Stimulated activated CD8-positive, alpha-beta memory T cell treated with anti-CD3 and anti-CD28 coated beads, Interleukin-15, amount 100 ng/mL, for 24 hours (primary cell): ENCODE results near the gene CTSE.
"Not testable (repeated sequence)": the region's sequence is repeated elsewhere in the genome, so short reads cannot be mapped to it uniquely, and the experiment has no call there.

Experiments
- DNase-seq: peaks from one replicate; pipeline ENCODE4 v3.0.0-alpha.2; 2020; ENCODE audit warnings: low read depth

Gene CTSE

DNA sequence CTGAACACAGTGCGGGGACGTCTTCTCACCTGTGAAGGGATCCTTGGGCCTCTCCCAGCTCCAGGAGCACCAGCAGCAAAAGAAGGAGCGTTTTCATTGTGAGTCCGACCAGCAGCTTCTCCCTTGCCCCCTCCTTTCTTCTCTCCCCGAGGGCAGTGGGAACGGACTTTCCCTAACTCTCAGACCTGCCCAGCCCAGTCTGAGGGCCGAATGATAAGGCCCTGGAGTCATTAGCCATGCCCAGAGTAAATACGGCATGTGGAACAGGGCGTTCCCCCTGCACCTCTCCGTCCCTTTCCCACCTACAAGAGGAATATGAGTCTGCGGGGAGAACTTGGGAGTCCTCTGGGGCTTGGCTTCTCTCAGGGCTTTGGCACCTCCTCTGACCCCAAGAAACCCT lies at the start of gene CTSE:
Gene CTSE (minus strand): TSS at position 201 of the 400 bp plus-strand sequence. CDS start 104 bp downstream, at position 97.
- no peak for DNase-seq

DNA sequence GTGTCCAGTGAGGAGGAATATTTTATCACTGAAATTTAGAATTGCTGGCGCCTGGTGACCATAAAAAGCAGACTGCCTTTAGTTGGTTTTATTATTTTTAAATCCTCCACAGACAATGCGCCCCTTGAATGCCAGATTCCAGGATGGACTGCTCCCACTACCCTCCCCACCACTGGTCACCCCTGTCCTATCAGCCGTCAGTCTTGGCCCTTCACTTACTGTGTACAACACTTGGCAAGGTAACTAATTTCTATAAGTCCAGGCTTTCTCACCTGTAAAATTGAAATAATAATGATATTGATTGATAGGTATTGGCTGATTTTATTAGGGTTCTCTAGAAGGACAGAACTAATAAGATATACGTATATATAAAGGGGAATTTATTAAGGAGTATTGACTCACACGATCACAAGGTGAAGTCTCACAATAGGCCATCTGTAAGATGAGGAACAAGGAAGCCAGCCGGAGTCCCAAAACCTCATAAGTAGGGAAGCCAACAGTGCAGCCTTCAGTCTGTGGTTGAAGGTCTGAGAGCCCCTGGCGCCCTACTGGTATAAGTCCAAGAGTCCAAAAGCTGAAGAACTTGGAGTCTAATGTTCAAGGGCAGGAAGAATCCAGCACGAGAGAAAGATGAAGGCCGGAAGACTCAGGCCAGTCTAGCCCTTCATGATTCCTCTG lies 47.1 kb upstream of the CTSE start:
- DNase-seq: no peak

- DNase-seq: no peak
Observed at GRCh38 chr1:206068314-206068713, 44.6 kb upstream of the CTSE start.

GRCh38 chr1:206067486-206068227 lies 44.0 kb upstream of the CTSE start:
- no peak for DNase-seq

DNA sequence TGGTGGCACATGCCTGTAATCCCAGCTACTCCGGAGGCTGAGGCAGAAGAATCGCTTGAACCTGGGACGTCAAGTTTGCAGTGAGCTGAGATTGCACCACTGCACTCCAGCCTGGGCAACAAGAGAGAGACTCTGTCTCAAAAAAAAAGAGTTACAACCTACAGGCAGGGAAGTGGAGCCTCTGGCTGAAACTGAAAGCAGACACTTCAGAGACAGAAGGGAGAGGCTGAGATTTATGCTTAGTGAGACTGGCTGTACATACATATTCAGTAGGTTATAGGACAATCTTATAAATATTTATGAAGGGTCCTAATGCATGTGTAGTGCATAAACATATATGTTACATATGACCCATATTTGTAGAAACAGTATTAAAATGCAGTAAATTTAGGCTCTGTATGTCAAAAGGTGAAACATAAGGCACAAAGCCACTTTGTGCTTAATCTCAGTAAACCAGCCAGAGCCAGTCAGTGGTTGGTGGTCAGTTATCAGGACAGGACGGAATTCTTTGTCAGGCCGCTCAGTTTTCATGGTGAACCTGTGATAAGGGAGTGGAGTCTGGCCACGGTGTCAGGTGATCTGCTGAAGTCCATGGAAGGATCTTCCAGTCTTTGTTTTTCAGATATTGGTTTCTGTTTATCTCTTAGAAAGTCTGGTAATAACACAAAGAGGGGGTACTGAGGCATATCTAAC lies 42.9 kb upstream of the CTSE start:
- DNase-seq: no peak

DNA sequence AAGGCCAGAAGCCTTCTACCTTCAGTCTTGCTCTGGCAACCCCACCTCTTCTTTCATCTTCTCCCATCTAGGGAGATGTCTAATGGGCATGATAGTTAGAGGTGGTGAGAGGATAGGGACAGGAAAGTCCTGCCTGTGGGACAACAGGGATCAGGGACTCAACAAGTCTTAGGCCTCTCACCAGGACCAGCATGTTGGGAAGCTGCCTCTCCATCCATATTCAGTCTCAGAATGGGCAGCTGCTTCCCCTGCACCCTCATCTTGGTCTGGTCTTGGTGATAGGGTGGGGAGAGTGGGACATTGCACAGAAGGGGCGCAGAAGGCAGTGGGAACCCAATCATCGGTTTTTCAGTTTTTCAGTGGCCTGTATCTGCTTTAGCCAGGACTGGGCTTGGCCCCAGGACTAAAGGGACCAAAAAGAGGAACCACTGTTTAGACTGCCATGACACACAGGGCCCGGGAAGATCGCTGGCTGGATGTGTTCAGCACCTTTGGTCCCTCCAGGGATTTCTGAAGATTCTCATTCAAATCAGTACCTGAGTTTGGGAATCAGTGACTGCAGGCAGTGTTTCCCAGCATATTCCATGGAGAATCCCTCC lies 42.0 kb upstream of the CTSE start:
- no peak for DNase-seq

- not testable (repeated sequence) for DNase-seq
Observed at GRCh38 chr1:206064501-206064900, 40.8 kb upstream of the CTSE start.

DNA sequence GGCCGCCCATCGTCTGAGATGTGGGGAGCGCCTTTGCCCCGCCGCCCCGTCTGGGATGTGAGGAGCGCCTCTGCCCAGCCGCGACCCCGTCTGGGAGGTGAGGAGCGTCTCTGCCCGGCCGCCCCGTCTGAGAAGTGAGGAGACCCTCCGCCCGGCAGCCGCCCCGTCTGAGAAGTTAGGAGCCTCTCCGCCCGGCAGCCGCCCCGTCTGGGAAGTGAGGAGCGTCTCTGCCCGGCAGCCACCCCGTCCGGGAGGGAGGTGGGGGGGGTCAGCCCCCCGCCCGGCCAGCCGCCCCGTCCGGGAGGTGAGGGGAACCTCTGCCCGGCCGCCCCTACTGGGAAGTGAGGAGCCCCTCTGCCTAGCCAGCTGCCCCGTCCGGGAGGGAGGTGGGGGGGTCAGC lies 40.3 kb upstream of the CTSE start:
- DNase-seq: not testable (repeated sequence)

- DNase-seq: no peak
Observed at GRCh38 chr1:206062464-206062863, 38.8 kb upstream of the CTSE start.

DNA sequence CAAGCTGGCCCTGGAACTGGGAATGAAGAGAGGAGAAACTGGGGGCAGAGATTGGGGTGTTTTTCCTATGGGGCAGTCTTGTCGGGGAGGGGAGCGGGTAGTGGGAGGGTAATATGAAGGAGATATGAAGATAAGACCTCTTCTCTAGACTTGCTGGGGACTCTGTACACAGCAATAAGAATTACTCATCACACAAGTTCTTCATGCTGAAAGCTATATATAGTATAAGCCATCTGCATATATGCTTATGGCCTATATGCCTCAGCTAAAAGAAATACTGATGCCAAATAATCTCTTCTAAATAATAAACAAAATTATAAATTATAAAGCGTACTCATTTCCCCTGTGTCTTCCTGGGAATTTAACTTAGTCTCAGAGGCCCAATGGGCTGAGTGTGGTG lies 37.1 kb upstream of the CTSE start:
- no peak for DNase-seq

GRCh38 chr1:206059355-206059915 lies 35.7 kb upstream of the CTSE start:
- no peak for DNase-seq

GRCh38 chr1:206058927-206059292 lies 35.2 kb upstream of the CTSE start:
- no peak for DNase-seq

DNA sequence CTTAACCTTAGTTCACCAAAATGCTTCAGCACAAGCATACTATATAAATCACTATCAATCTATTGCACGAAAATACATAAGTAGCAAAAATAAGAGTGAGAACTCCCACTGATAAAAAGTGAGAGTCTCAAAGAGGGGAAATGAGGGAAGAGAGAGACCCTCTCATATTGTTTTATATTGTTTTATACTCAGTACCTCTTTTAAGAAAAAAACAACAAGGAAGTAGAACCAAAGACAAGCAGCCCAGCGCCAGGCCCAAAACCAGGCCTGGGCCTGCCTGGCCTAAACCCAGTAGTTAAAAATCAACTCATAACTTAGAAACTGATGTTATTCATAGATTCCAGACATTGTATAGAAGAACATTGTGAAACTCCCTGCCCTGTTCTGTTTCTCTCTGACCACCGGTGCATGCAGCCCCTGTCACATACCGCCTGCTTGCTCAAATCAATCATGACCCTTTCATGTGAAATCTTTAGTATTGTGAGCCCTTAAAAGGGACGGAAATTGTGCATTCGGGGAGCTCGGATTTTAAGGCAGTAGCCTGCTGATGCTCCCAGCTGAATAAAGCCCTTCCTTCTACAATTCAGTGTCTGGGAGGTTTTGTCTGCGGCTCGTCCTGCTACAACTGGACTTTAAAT lies 34.7 kb upstream of the CTSE start:
- not testable (repeated sequence) for DNase-seq

DNA sequence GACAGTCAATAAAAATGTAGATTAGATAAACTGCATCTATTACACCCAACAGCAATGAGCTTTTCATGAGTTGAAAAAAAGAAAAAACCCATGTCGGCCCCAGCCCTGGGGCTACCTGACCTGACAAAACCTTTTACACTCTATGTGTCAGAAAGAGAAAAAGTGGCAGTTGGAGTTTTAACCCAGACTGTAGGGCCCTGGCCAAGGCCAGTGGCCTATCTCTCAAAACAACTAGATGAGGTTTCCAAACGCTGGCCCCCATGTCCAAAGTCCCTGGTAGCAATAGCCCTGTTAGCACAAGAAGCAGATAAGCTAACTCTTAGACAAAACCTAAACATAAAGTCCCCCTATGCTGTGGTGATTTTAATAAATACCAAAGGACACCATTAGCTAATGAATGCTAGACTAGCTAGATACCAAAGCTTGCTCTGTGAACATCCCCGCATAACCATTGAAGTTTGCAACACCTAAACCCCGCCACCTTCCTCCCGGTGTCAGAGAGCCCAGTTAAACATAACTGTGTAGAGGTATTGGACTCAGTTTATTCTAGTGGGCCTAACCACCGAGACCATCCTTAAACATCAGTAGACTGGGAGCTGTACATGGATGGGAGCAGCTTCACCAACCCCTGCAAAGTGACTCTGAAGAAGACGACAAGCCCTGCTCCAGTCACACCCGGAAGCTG lies 32.1 kb upstream of the CTSE start:
- DNase-seq: not testable (repeated sequence)

DNA sequence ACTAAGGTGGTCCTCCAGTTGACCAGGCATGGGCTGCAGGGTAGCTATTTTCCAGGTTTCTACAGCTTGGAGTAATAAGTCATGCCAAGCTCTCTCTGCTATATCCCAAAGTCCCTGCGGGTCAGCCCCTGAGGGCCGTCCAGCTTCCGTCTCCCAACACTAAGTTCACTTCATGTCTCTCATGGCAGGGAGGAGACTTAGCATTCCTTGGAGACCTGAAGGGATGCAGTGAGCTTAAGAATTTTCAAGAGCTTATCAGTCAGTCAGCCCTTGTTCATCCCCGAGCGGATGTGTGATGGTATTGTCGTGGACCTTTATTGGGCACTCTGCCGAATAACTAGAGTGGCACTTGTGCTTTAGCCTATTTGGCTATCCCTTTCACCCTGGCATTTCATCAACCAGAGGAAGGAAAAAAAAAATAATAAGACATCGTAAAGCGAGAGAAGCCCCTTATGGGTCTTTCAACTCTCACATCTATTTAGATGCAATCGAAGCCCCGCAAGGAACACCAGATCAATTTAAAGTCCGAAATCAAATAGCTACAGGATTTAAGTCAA lies 31.5 kb upstream of the CTSE start:
- not testable (repeated sequence) for DNase-seq

GRCh38 chr1:206053616-206054015 lies 29.9 kb upstream of the CTSE start:
- not testable (repeated sequence) for DNase-seq

DNA sequence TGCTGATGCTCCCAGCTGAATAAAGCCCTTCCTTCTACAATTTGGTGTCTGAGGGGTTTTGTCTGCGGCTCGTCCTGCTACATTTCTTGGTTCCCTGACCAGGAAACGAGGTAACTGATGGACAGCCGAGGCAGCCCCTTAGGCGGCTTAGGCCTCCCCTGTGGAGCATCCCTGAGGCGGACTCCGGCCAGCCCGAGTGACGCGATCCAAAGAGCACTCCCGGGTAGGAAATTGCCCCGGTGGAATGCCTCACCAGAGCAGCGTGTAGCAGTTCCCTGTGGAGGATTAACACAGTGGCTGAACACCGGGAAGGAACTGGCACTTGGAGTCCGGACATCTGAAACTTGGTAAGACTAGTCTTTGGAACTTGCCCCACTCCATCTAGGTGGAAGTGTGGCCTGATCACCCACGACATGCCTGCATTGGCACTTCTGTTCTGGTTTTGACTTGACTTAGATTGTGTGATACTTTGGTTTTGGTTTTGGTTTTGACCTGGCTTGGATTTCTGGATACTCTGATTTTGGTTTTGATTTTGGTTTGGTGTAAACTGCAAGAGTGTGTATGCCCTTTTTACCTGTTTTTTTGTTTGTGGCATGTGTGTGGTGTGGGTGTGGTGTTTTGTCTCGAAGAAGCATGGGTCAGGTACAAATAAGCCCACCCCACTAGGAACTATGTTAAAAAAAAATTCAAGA lies 29.4 kb upstream of the CTSE start, which contains the start of gene RHEX:
Gene RHEX (plus strand): TSS at position 255 of the 692 bp plus-strand sequence. CDS start 44,656 bp downstream, outside the sequence.
- not testable (repeated sequence) for DNase-seq

DNA sequence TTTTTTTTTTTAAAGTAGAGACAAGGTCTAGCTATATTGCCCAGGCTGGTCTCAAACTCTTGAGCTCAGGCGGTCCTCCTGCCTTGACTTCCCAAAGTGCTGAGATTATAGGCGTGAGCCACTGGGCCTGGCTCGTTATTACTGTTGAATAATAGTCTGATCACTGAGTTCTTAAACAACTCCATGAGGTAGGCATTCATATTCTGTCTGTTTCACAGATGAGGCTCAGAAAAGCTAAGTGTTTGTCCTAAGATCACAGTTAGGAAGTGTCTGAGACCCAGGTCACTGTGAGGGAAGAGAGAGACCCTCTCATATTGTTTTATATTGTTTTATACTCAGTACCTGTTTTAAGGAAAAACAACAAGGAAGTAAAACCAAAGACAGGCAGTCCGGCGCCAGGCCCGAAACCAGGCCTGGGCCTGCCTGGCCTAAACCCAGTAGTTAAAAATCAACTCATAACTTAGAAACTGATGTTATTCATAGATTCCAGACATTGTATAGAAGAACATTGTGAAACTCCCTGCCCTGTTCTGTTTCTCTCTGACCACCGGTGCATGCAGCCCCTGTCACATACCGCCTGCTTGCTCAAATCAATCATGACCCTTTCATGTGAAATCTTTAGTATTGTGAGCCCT lies 28.7 kb upstream of the CTSE start:
- DNase-seq: not testable (repeated sequence)

- DNase-seq: no peak
Observed at GRCh38 chr1:206050655-206051235, 27.1 kb upstream of the CTSE start.
